ENCODE data around the gene PHACTR3.

DNA sequence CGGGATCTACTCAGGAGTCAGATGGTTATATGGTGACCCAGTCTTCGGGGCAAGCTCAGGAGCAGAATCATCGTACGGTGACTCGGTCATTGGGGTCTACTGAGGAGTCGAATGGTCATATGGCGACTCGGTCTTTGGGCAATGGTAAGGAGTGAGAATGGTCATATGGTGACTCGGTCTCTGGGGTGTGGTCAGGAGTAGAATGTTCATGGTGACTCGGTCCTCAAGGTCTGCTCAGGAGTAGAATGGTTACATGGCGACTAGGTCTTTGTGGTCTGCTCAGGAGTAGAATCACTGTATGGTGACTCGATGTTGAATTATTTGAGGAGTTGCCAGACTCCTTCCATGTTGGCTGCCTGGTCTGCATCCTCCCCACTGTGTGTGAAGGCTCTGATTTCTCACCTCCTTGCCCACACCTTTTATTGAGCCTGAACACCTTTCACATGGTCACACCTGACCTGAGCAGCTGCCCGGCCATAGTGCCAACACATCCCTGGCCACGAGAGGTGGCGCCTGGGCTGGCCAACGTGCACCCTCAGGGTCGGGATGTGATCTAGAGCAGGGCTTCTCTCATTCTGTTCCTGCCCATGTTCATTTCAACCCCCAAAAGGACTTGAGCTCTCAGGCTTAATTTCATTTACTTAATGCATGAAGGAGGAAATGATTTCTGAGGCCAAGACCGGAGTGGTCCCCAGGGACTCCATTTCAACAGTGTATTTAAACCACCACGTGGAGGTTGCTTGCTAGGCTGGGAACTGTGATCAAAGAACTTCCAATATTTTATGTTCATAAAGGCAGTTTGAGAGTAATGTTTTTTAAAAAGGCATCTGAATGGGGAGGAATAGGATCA lies 119.5 kb downstream of the PHACTR3 start:
- no peak for TF ChIP-seq CTCF (IDR thresholded peaks at IDR 0.05)
- TF ChIP-seq EP300 (IDR thresholded peaks at IDR 0.05), result no peak

Data from gastroesophageal sphincter (tissue), 3 donors.